Upper lobe of right lung (tissue), 1 donor: Measurements from ENCODE around the gene DMD. TPM values are rescaled to one million over a fixed set of nuclear protein-coding genes. Genes with fewer than 3 reads are reported as not detected.

Source experiments
- ATAC-seq: fragments of 200-7000 bp; cut with Tn5 transposase; one replicate; pipeline ENCODE4 v1.9.1; 2020; ENCODE audit warnings: mild to moderate bottlenecking, moderate library complexity
- DNase-seq: peaks from one replicate; pipeline ENCODE4 v3.0.0-alpha.2; 2020
- H3K27ac ChIP-seq: fragments of 200-600 bp; one replicate; pipeline ENCODE4 v1.8.0; 2022
- H3K27me3 ChIP-seq: fragments of 200-600 bp; one replicate; pipeline ENCODE4 v1.8.0; 2022; ENCODE audit warnings: mild to moderate bottlenecking
- H3K36me3 ChIP-seq: fragments of 200-600 bp; one replicate; pipeline ENCODE4 v1.8.0; 2022
- H3K4me1 ChIP-seq: fragments of 200-600 bp; one replicate; pipeline ENCODE4 v1.8.0; 2022
- H3K4me3 ChIP-seq: fragments of 200-600 bp; one replicate; pipeline ENCODE4 v1.8.0; 2022; ENCODE audit warnings: mild to moderate bottlenecking
- H3K9me3 ChIP-seq: fragments of 200-600 bp; one replicate; pipeline ENCODE4 v1.8.0; 2022
- CTCF ChIP-seq: fragments of 200-600 bp; IDR thresholded peaks from one replicate; pipeline ENCODE4 v1.8.0; 2022; ENCODE audit warnings: antibody characterized with exemption
- intact Hi-C: fragments of 100-400 bp; cut with DNase I; formaldehyde crosslinking; loops from one replicate; pipeline ENCODE4 v1.11.0; 2022
- total RNA-seq: library from RNA; stranded (reverse); fragmentation: NEBNext Ultra II Directional; extraction: Animal tissue kit (Norgen Biotek cat#: 25700); gene quantifications from one replicate; pipeline ENCODE4 v1.2.1, GENCODE V29; 2021
- donor health status: DM: no; HTN: yes; CAD: no; lungs with severe emphysema.

The DMD gene
- total RNA-seq, 1 donor from 2014 or later: 24.7 TPM

DNA sequence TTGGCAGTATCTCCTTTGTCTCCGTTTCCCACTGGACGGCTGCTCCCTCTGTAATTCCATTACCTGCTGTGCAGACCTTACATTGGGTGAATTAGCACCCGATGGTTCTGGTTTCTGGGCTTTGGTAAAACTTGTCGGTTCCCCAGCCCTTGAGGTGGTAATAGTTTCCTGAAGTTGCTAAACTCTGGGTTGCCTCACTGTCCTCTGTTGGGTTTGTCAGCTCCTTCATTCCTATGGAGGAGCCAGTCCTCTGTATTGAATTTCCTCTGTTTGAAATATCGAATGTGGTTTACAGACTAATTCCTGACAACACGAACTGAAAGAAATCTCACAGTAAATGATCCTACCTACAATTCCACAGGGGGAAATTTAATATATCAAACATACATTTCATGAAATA lies 1548.2 kb downstream of the DMD start:
- Histone ChIP-seq H3K36me3 (no peaks in the 10 kb centered on the region), H3K4me3 (no peak overlapping the region), H3K27me3 (no peaks in the 10 kb centered on the region), H3K4me1 (no peaks in the 10 kb centered on the region), H3K27ac (no peak overlapping the region), H3K9me3 (no peaks in the 10 kb centered on the region)
- DNase-seq: no peak
- ATAC-seq: no peak
- TF ChIP-seq CTCF: no peak
- intact Hi-C loops: no loop called here

- no peaks in the 10 kb centered on the region for H3K27me3 ChIP-seq
- no peaks in the 10 kb centered on the region for H3K4me1 ChIP-seq
- ATAC-seq (no peak), DNase-seq (no peak)
- no peak overlapping the region for H3K4me3 ChIP-seq
- intact Hi-C loops: no loop called here
- no peak for TF ChIP-seq CTCF
- no peaks in the 10 kb centered on the region for H3K36me3 ChIP-seq
- H3K27ac ChIP-seq: no peak overlapping the region
- H3K9me3 ChIP-seq: no peaks in the 10 kb centered on the region
These were observed 1550.0 kb downstream of the DMD start for GRCh38 chrX:31661280-31661810.

DNA sequence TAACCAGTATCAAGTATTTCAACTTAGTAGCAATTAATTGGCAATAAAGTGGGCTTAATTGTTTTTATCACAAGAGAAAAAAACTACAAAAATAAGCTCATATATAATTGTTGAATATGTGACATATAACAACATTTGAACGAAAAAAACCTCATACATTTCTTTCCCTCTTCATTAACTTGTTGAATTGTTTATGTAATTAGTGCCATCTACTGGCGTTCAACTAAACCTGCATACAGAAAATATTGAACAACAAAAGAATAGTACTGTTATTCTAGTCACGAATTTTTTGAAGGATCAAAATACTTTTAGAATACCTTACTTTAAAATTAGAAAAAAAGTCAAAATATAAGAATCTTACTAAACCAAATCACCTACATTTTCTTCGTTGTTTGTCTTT lies 1553.0 kb downstream of the DMD start:
- ATAC-seq (no peak), DNase-seq (no peak)
- H3K9me3 ChIP-seq: no peaks in the 10 kb centered on the region
- peak; percentile 52 for TF ChIP-seq CTCF
- no peak overlapping the region for H3K27ac ChIP-seq
- intact Hi-C loops: no loop called here
- no peak overlapping the region for H3K4me3 ChIP-seq
- H3K36me3 ChIP-seq: no peaks in the 10 kb centered on the region
- H3K4me1 ChIP-seq: no peaks in the 10 kb centered on the region
- no peaks in the 10 kb centered on the region for H3K27me3 ChIP-seq

DNA sequence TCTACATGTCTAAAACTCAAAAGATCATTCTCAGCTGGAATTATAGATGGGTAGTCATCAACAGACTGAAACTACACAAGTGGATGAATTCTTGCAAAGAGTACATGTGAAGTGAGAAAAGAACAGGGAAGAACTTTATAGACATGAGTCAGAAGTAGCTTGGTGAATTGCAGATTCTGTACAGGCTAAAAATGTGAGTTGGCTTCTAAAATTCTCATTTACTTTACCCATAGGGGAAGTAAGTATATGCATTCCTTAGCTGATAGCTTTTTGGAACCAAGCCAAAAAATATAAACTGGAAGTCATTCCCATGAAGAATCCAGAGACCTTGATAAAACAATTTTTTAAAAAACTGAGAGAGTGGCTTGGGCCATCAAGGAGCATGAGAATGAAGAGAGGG lies 1555.3 kb downstream of the DMD start:
- Histone ChIP-seq H3K27me3 (no peaks in the 10 kb centered on the region), H3K4me3 (no peak overlapping the region), H3K36me3 (no peaks in the 10 kb centered on the region), H3K27ac (no peak overlapping the region), H3K9me3 (no peaks in the 10 kb centered on the region), H3K4me1 (no peaks in the 10 kb centered on the region)
- TF ChIP-seq CTCF: no peak
- ATAC-seq: no peak
- intact Hi-C loops: no loop called here
- DNase-seq: no peak

GRCh38 chrX:31653422-31653821 lies 1557.9 kb downstream of the DMD start:
- ATAC-seq (no peak), DNase-seq (no peak)
- Histone ChIP-seq H3K4me3 (no peak overlapping the region), H3K9me3 (no peaks in the 10 kb centered on the region), H3K27ac (no peak overlapping the region), H3K27me3 (no peaks in the 10 kb centered on the region), H3K36me3 (no peaks in the 10 kb centered on the region), H3K4me1 (no peaks in the 10 kb centered on the region)
- intact Hi-C loops: no loop called here
- no peak for TF ChIP-seq CTCF

DNA sequence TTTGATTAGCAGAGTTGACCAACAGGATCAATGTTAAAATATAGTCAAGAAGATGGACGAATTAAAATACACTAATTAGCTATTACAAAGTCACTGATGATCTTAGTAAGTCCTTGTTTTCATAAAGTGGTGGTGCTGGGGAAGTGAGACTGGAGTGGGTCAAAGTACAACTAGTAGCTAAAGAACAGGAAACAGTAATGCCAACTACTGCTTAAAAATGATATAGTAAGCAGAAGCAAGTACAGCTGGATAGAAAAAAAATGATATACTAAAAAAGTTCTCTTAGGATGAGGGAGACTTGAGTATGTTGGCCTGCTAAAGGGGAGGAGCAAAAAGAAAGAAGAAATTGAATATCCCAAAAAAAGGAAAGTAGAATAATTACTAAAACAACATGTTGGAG lies 1558.7 kb downstream of the DMD start:
- H3K27me3 ChIP-seq: no peaks in the 10 kb centered on the region
- no peaks in the 10 kb centered on the region for H3K9me3 ChIP-seq
- no peaks in the 10 kb centered on the region for H3K4me1 ChIP-seq
- no peaks in the 10 kb centered on the region for H3K36me3 ChIP-seq
- ATAC-seq: no peak
- no peak overlapping the region for H3K27ac ChIP-seq
- TF ChIP-seq CTCF: no peak
- no peak overlapping the region for H3K4me3 ChIP-seq
- no peak for DNase-seq
- intact Hi-C loops: no loop called here
